ENCODE data around the gene WWOX. TPM values are rescaled to one million over a fixed set of nuclear protein-coding genes. Genes with fewer than 3 reads are reported as not detected.

WWOX gene
- total RNA-seq, 1 experiment from 2014 or later: 79.9 TPM

- intact Hi-C loops (cut with micrococcal nuclease; ENCODE audit: unreplicated experiment): no loop called here
- peaks cover 5% of the 10 kb centered on the region for H3K9me3 ChIP-seq (ENCODE audit: low read depth, low read length, poor library complexity, severe bottlenecking)
- no peak for DNase-seq (ENCODE audit: low spot score)
- no peaks in the 10 kb centered on the region for H3K27me3 ChIP-seq (replicated peaks; ENCODE audit: insufficient read depth, low read depth, low read length, poor library complexity)
- no peak for TF ChIP-seq CTCF (conservative IDR thresholded peaks at IDR 0.05; ENCODE audit: low read depth, low read length)
- no peak for TF ChIP-seq EZH2 (IDR thresholded peaks at IDR 0.05; ENCODE audit: borderline replicate concordance, low read depth, low read length, poor library complexity, severe bottlenecking)
- H3K4me1 ChIP-seq (ENCODE audit: insufficient read depth, low read length, poor library complexity, severe bottlenecking): no peaks in the 10 kb centered on the region
- H3K4me3 ChIP-seq (ENCODE audit: low read depth, low read length, poor library complexity, severe bottlenecking): no peak overlapping the region
- H3K27ac ChIP-seq (ENCODE audit: low read depth, low read length, poor library complexity, severe bottlenecking): no peak overlapping the region
- POLR2A ChIA-PET (ENCODE audit: low non-redundant PET): no interaction called here
- BruUV-seq (replicated peaks): no TSS peak
- CTCF ChIA-PET: no interaction called here
- no peaks in the 10 kb centered on the region for H3K36me3 ChIP-seq (ENCODE audit: insufficient read depth, low read length, poor library complexity, severe bottlenecking)
Measured at GRCh38 chr16:79124016-79124756, 1024.7 kb downstream of the WWOX start.

GRCh38 chr16:79127766-79128165, 1028.3 kb downstream of the WWOX start:
- no peaks in the 10 kb centered on the region for H3K9me3 ChIP-seq (ENCODE audit: low read depth, low read length, poor library complexity, severe bottlenecking)
- BruUV-seq (replicated peaks): no TSS peak
- POLR2A ChIA-PET (ENCODE audit: low non-redundant PET): no interaction called here

GRCh38 chr16:79128706-79129105, 1029.3 kb downstream of the WWOX start:
- Histone ChIP-seq H3K27me3 (replicated peaks; ENCODE audit: insufficient read depth, low read depth, low read length, poor library complexity) (no peaks in the 10 kb centered on the region), H3K27ac (ENCODE audit: low read depth, low read length, poor library complexity, severe bottlenecking) (no peak overlapping the region), H3K4me3 (ENCODE audit: low read depth, low read length, poor library complexity, severe bottlenecking) (no peak overlapping the region), H3K4me1 (ENCODE audit: insufficient read depth, low read length, poor library complexity, severe bottlenecking) (no peaks in the 10 kb centered on the region), H3K36me3 (ENCODE audit: insufficient read depth, low read length, poor library complexity, severe bottlenecking) (no peaks in the 10 kb centered on the region), H3K9me3 (ENCODE audit: low read depth, low read length, poor library complexity, severe bottlenecking) (no peaks in the 10 kb centered on the region)
- intact Hi-C loops (cut with micrococcal nuclease; ENCODE audit: unreplicated experiment): no loop called here
- no peak for DNase-seq (ENCODE audit: low spot score)
- ChIA-PET CTCF (no interaction called here), POLR2A (ENCODE audit: low non-redundant PET) (no interaction called here)
- BruUV-seq (replicated peaks): no TSS peak
- TF ChIP-seq EZH2 (IDR thresholded peaks at IDR 0.05; ENCODE audit: borderline replicate concordance, low read depth, low read length, poor library complexity, severe bottlenecking): no peak
- no peak for TF ChIP-seq CTCF (conservative IDR thresholded peaks at IDR 0.05; ENCODE audit: low read depth, low read length)

More at GRCh38 chr16:79127766-79128165, 1028.3 kb downstream of the WWOX start:
- no peaks in the 10 kb centered on the region for H3K36me3 ChIP-seq (ENCODE audit: insufficient read depth, low read length, poor library complexity, severe bottlenecking)
- no peak overlapping the region for H3K4me3 ChIP-seq (ENCODE audit: low read depth, low read length, poor library complexity, severe bottlenecking)
- H3K27me3 ChIP-seq (replicated peaks; ENCODE audit: insufficient read depth, low read depth, low read length, poor library complexity): no peaks in the 10 kb centered on the region
- no peaks in the 10 kb centered on the region for H3K4me1 ChIP-seq (ENCODE audit: insufficient read depth, low read length, poor library complexity, severe bottlenecking)
- no peak for DNase-seq (ENCODE audit: low spot score)
- TF ChIP-seq CTCF (conservative IDR thresholded peaks at IDR 0.05; ENCODE audit: low read depth, low read length) (no peak), EZH2 (IDR thresholded peaks at IDR 0.05; ENCODE audit: borderline replicate concordance, low read depth, low read length, poor library complexity, severe bottlenecking) (no peak)
- intact Hi-C loops (cut with micrococcal nuclease; ENCODE audit: unreplicated experiment): no loop called here
- CTCF ChIA-PET: no interaction called here
- H3K27ac ChIP-seq (ENCODE audit: low read depth, low read length, poor library complexity, severe bottlenecking): no peak overlapping the region

Measured in A673 (cell line).